ENCODE results near the gene ENOSF1. TPM values are rescaled to one million over a fixed set of nuclear protein-coding genes. Genes with fewer than 3 reads are reported as not detected.

The ENOSF1 gene
- polyA plus RNA-seq, 1 of the 3 experiments (the other 2 are of a cell fraction): 23.3 TPM

- Histone ChIP-seq H3K4me1 (ENCODE audit: control insufficient read depth in 1 of 2, insufficient read depth in 2 of 2, low read depth in 1 of 2, low read length in 1 of 2) (no peaks in the 10 kb centered on the region), H2AFZ (ENCODE audit: low read depth) (no peak overlapping the region), H3K27me3 (ENCODE audit: insufficient read depth) (no peaks in the 10 kb centered on the region), H4K20me1 (ENCODE audit: insufficient read depth) (no peaks in the 10 kb centered on the region), H3K27ac (ENCODE audit: low read depth in 2 of 2, low read length in 1 of 2) (no peak overlapping the region), H3K9me2 (no peaks in the 10 kb centered on the region), H3K4me2 (no peak overlapping the region), H3F3A (replicated peaks; ENCODE audit: insufficient read depth) (peaks cover 9% of the 10 kb centered on the region), H3K9me3 (no peaks in the 10 kb centered on the region), H3K9ac (no peak overlapping the region), H3K4me3 (ENCODE audit: low read depth in 2 of 2, low read length in 1 of 2) (no peak overlapping the region), H3K36me3 (replicated peaks in 1 of 2; ENCODE audit: control insufficient read depth in 1 of 2, insufficient read depth in 2 of 2, low read length in 1 of 2) (peaks cover 41 to 67% of the 10 kb centered on the region in 2 experiments), H3K79me2 (ENCODE audit: insufficient read depth) (no peaks in the 10 kb centered on the region)
- ChIA-PET POLR2A (interaction anchor here (0.6 kb wide), 1 partner anchor 465 kb away, joined by 4 read pairs; no protein-coding TSS in a partner anchor), CTCF (interaction anchor here (1.1 kb wide), 1 partner anchor 13 kb away, joined by 4 read pairs; no protein-coding TSS in a partner anchor)
- no peak for DNase-seq
- no peak for TF ChIP-seq GABPA (IDR thresholded peaks at IDR 0.05; ENCODE audit: low read depth)
- no peak for TF ChIP-seq USF1 (IDR thresholded peaks at IDR 0.05; ENCODE audit: borderline replicate concordance, low read depth)
- no peak for TF ChIP-seq GATA2 (CRISPR knock-in tag; IDR thresholded peaks at IDR 0.05)
- no peak for TF ChIP-seq USF2 (IDR thresholded peaks at IDR 0.05; ENCODE audit: borderline replicate concordance, low read depth, low read length)
- no peak for TF ChIP-seq TEAD4 (IDR thresholded peaks at IDR 0.05; ENCODE audit: borderline replicate concordance, insufficient read depth)
- no peak for TF ChIP-seq CTCF (IDR thresholded peaks at IDR 0.05)
- TF ChIP-seq ZBTB33 (IDR thresholded peaks at IDR 0.05; ENCODE audit: borderline replicate concordance, low read depth): no peak
- no peak for TF ChIP-seq JUND (IDR thresholded peaks at IDR 0.05)
- no peak for TF ChIP-seq TCF12 (IDR thresholded peaks at IDR 0.05)
- no peak for TF ChIP-seq MAX (IDR thresholded peaks at IDR 0.05; ENCODE audit: low read depth)
- 86% methylated on average over 5 of the region's 5 CpGs for WGBS (ENCODE audit: low lambda C conversion rate)
Observed at GRCh38 chr18:673769-674168, 38.7 kb downstream of the ENOSF1 start.

- no peaks in the 10 kb centered on the region for H3K79me2 ChIP-seq (ENCODE audit: insufficient read depth)
- H3K9me2 ChIP-seq: no peaks in the 10 kb centered on the region
- H3K36me3 ChIP-seq (replicated peaks in 1 of 2; ENCODE audit: control insufficient read depth in 1 of 2, insufficient read depth in 2 of 2, low read length in 1 of 2): peaks cover 41 to 71% of the 10 kb centered on the region in 2 experiments
- no peaks in the 10 kb centered on the region for H3K27me3 ChIP-seq (ENCODE audit: insufficient read depth)
- no peak overlapping the region for H3K27ac ChIP-seq (ENCODE audit: low read depth in 2 of 2, low read length in 1 of 2)
- TF ChIP-seq SMC3 (IDR thresholded peaks at IDR 0.05; ENCODE audit: low read depth, low read length): no peak
- no peak for TF ChIP-seq TCF12 (IDR thresholded peaks at IDR 0.05)
- no peak for TF ChIP-seq USF1 (IDR thresholded peaks at IDR 0.05; ENCODE audit: borderline replicate concordance, low read depth)
- no peak for TF ChIP-seq GATA2 (CRISPR knock-in tag; IDR thresholded peaks at IDR 0.05)
- no peak for TF ChIP-seq IRF3 (IDR thresholded peaks at IDR 0.05; ENCODE audit: low read depth, low read length)
- TF ChIP-seq ELF1 (IDR thresholded peaks at IDR 0.05): no peak
- no peak for TF ChIP-seq RCOR1 (IDR thresholded peaks at IDR 0.05; ENCODE audit: low read length)
- TF ChIP-seq FOXJ3 (CRISPR knock-in tag; IDR thresholded peaks at IDR 0.05): no peak
- no peak for TF ChIP-seq RFX5 (IDR thresholded peaks at IDR 0.05; ENCODE audit: low read length)
- TF ChIP-seq FOSL2 (IDR thresholded peaks at IDR 0.05; ENCODE audit: borderline replicate concordance, low read depth): no peak
- no peak for TF ChIP-seq MAX (IDR thresholded peaks at IDR 0.05; ENCODE audit: low read depth)
- DNase-seq: no peak
- ChIA-PET POLR2A (interaction anchor here (0.6 kb wide), 1 partner anchor 464 kb away, joined by 4 read pairs; no protein-coding TSS in a partner anchor), CTCF (interaction anchor here (1.1 kb wide), 1 partner anchor 13 kb away, joined by 4 read pairs; no protein-coding TSS in a partner anchor)
- no peak overlapping the region for H2AFZ ChIP-seq (ENCODE audit: low read depth)
- H3K9me3 ChIP-seq: no peaks in the 10 kb centered on the region
- 95% methylated on average over 3 of the region's 3 CpGs for WGBS (ENCODE audit: low lambda C conversion rate)
- H3F3A ChIP-seq (replicated peaks; ENCODE audit: insufficient read depth): peaks cover 9% of the 10 kb centered on the region
- no peaks in the 10 kb centered on the region for H4K20me1 ChIP-seq (ENCODE audit: insufficient read depth)
- no peak overlapping the region for H3K9ac ChIP-seq
- H3K4me2 ChIP-seq: no peak overlapping the region
- no peak overlapping the region for H3K4me3 ChIP-seq (ENCODE audit: low read depth in 2 of 2, low read length in 1 of 2)
- no peaks in the 10 kb centered on the region for H3K4me1 ChIP-seq (ENCODE audit: control insufficient read depth in 1 of 2, insufficient read depth in 2 of 2, low read depth in 1 of 2, low read length in 1 of 2)
Observed at GRCh38 chr18:673317-673716, 39.1 kb downstream of the ENOSF1 start.

All from SK-N-SH (cell line).